ENCODE results near the gene ACER1. TPM values are rescaled to one million over a fixed set of nuclear protein-coding genes. Genes with fewer than 3 reads are reported as not detected.
A peak's percentile ranks its signal among the peaks of the same experiment; 100 is the strongest.

The ACER1 gene
- total and polyA plus RNA-seq, 10 of the 15 experiments (the other 5 are each of a cell fraction or from before 2014, with no cell fraction given) = not detected

DNA sequence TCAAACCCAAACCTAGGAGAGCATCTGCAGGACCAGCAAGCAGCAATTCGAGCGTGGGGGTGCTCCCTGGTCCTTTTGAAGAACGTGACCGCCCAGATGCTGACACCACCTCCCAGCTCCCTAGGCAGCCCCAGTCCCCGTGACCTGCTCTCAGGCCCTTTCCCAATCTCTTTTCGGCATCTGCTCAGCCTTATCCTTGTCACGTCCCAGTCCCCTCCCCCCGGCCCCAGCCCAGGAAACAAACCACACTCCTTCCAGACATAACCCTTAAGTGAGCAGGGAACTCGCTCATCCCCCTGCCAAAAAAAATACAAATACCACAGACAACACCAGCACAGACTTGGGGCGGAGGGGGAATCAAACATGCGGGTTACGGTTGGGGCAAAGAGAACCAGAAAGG, 57.0 kb downstream of the ACER1 start:
- 0 out of 2 replicates have a peak overlapping the region, but pooled peaks have one; percentile 8 for H3K4me3 ChIP-seq
- H3K9me3 ChIP-seq (replicated peaks; ENCODE audit: control insufficient read depth, insufficient read depth, low read length) = no peaks in the 10 kb centered on the region
- H3K27me3 ChIP-seq (replicated peaks in 1 of 2; ENCODE audit: control insufficient read depth in 2 of 2, insufficient read depth in 2 of 2, low read length in 1 of 2) = no peaks in the 10 kb centered on the region
- peaks cover 9% of the 10 kb centered on the region; the same call in 1 of the 2 replicates for H3K4me1 ChIP-seq (ENCODE audit: control insufficient read depth, insufficient read depth, low read length)
- H3K27ac ChIP-seq (ENCODE audit: control insufficient read depth, insufficient read depth) = no peak overlapping the region
- no peak overlapping the region for H3K9ac ChIP-seq (ENCODE audit: control insufficient read depth, insufficient read depth, low read length)
- 95% methylated on average over 12 of the region's 12 CpGs for WGBS (ENCODE audit: insufficient coverage, insufficient replicate concordance, low lambda C conversion rate, missing lambda C conversion rate)
- ATAC-seq = no peak
- CTCF ChIA-PET = interaction anchor here (1.4 to 1.8 kb wide), 2 partner anchors 18 to 58 kb away, joined by 4 to 8 read pairs; no protein-coding TSS in a partner anchor
- SMC1A ChIA-PET (ENCODE audit: uncharacterized antibody, unreplicated experiment) = no interaction called here
- in situ Hi-C loops (cut with MboI) = no loop called here
- no peaks in the 10 kb centered on the region; the same call in 1 of the 2 replicates for H4K20me1 ChIP-seq (ENCODE audit: control insufficient read depth, insufficient read depth)
- TSS peak; percentile 43 for BruUV-seq (replicated peaks)
- intact Hi-C loops (cut with micrococcal nuclease; ENCODE audit: unreplicated experiment) = no loop called here
- H3K4me2 ChIP-seq (ENCODE audit: control insufficient read depth, insufficient read depth) = peak overlapping the region; percentile 90
- no peak for DNase-seq (ENCODE audit: low read depth, low spot score)
- TF ChIP-seq POLR2A (IDR thresholded peaks at IDR 0.05; ENCODE audit: low read depth, low read length) (no peak), RAD21 (IDR thresholded peaks at IDR 0.05; ENCODE audit: insufficient read depth, low read depth, low read length) (no peak), TAF1 (IDR thresholded peaks at IDR 0.05; ENCODE audit: borderline replicate concordance, low read depth, low read length) (no peak), ZNF217 (IDR thresholded peaks at IDR 0.05) (no peak)
- TF ChIP-seq, protein P1, sequence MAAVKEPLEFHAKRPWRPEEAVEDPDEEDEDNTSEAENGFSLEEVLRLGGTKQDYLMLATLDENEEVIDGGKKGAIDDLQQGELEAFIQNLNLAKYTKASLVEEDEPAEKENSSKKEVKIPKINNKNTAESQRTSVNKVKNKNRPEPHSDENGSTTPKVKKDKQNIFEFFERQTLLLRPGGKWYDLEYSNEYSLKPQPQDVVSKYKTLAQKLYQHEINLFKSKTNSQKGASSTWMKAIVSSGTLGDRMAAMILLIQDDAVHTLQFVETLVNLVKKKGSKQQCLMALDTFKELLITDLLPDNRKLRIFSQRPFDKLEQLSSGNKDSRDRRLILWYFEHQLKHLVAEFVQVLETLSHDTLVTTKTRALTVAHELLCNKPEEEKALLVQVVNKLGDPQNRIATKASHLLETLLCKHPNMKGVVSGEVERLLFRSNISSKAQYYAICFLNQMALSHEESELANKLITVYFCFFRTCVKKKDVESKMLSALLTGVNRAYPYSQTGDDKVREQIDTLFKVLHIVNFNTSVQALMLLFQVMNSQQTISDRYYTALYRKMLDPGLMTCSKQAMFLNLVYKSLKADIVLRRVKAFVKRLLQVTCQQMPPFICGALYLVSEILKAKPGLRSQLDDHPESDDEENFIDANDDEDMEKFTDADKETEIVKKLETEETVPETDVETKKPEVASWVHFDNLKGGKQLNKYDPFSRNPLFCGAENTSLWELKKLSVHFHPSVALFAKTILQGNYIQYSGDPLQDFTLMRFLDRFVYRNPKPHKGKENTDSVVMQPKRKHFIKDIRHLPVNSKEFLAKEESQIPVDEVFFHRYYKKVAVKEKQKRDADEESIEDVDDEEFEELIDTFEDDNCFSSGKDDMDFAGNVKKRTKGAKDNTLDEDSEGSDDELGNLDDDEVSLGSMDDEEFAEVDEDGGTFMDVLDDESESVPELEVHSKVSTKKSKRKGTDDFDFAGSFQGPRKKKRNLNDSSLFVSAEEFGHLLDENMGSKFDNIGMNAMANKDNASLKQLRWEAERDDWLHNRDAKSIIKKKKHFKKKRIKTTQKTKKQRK (IDR thresholded peaks at IDR 0.05; ENCODE audit: low read depth, low read length) = no peak
- TF ChIP-seq, protein P2, sequence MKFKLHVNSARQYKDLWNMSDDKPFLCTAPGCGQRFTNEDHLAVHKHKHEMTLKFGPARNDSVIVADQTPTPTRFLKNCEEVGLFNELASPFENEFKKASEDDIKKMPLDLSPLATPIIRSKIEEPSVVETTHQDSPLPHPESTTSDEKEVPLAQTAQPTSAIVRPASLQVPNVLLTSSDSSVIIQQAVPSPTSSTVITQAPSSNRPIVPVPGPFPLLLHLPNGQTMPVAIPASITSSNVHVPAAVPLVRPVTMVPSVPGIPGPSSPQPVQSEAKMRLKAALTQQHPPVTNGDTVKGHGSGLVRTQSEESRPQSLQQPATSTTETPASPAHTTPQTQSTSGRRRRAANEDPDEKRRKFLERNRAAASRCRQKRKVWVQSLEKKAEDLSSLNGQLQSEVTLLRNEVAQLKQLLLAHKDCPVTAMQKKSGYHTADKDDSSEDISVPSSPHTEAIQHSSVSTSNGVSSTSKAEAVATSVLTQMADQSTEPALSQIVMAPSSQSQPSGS (IDR thresholded peaks at IDR 0.05; ENCODE audit: low read length) = no peak
- H3K79me2 ChIP-seq (ENCODE audit: control insufficient read depth, insufficient read depth, low read length) = peaks cover 57% of the 10 kb centered on the region
- no peak for FAIRE-seq
- RAD21 ChIA-PET (ENCODE audit: unreplicated experiment) = interaction anchor here (0.8 kb wide), 1 partner anchor 58 kb away, joined by 3 read pairs; no protein-coding TSS in a partner anchor
- H3K36me3 ChIP-seq (ENCODE audit: control insufficient read depth in 2 of 2, insufficient read depth in 2 of 2, low read length in 1 of 2) = no peaks in the 10 kb centered on the region
- no peak overlapping the region for H2AFZ ChIP-seq (ENCODE audit: control insufficient read depth, low read depth, low read length)
- POLR2A ChIA-PET = interaction anchor here (0.5 kb wide), 1 partner anchor 82 kb away, joined by 4 read pairs; no protein-coding TSS in a partner anchor
